Neural crest cell (in vitro differentiated cells): ENCODE results near the gene TXLNA. TPM values are rescaled to one million over a fixed set of nuclear protein-coding genes. Genes with fewer than 3 reads are reported as not detected.
A peak's percentile ranks its signal among the peaks of the same experiment; 100 is the strongest.

Experiments used
- DNase-seq: peaks from one replicate; pipeline ENCODE4 v3.0.0; 2021; ENCODE audit warnings: low read depth, mixed read lengths, low spot score
- H3K27ac Mint-ChIP-seq: one replicate; pipeline ENCODE4 v1.8.0; 2021; ENCODE audit warnings: mild to moderate bottlenecking, mixed read lengths; ENCODE audit not compliant: unreplicated experiment
- H3K27me3 Mint-ChIP-seq: 2 replicates; pipeline ENCODE4 v1.8.0; 2021; ENCODE audit warnings: low read depth, mild to moderate bottlenecking, mixed read lengths
- H3K36me3 Mint-ChIP-seq: 2 replicates; pipeline ENCODE4 v1.8.0; 2021; ENCODE audit warnings: low read depth, mild to moderate bottlenecking, mixed read lengths
- H3K4me1 Mint-ChIP-seq: 2 replicates; pipeline ENCODE4 v1.8.0; 2021; ENCODE audit warnings: mixed read lengths
- H3K4me3 Mint-ChIP-seq: one replicate; pipeline ENCODE4 v1.8.0; 2021; ENCODE audit warnings: mild to moderate bottlenecking, mixed read lengths
- H3K9me3 Mint-ChIP-seq: 2 replicates; pipeline ENCODE4 v1.8.0; 2021; ENCODE audit warnings: mixed read lengths
- total RNA-seq: library from RNA; stranded (reverse); gene quantifications from 2 replicates; pipeline ENCODE4 v1.2.1, GENCODE V29; 2021
- TF ChIP-seq, protein P1 (sequence below): fragments of 200-600 bp; sonication (generic); conservative IDR thresholded peaks from 2 replicates; pipeline ENCODE4 v1.5.0; 2021; ENCODE audit warnings: antibody characterized with exemption, mild to moderate bottlenecking

The TXLNA gene
- total RNA-seq, 1 donor from 2014 or later, result 70.7 TPM

DNA sequence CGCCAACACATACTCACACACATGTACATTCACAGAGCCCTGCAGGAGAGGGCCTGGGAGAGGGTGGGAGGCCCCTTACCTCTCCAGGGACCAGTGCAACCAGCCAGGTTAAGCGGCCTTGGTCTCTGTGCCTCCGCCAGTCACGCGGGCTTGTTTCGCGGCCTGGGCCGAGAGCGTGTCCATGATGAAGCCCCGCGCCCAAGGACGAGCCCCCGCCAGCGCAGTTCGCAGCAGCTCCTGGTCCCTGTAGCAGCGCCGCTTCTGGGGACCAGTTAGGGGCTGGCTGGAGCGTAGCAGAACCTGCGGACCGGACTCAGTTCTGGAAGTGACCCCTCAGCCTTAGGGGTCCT, 60.3 kb downstream of the TXLNA start:
- peak overlapping the region; percentile 89 for H3K4me3 Mint-ChIP-seq
- TF ChIP-seq, protein P1, sequence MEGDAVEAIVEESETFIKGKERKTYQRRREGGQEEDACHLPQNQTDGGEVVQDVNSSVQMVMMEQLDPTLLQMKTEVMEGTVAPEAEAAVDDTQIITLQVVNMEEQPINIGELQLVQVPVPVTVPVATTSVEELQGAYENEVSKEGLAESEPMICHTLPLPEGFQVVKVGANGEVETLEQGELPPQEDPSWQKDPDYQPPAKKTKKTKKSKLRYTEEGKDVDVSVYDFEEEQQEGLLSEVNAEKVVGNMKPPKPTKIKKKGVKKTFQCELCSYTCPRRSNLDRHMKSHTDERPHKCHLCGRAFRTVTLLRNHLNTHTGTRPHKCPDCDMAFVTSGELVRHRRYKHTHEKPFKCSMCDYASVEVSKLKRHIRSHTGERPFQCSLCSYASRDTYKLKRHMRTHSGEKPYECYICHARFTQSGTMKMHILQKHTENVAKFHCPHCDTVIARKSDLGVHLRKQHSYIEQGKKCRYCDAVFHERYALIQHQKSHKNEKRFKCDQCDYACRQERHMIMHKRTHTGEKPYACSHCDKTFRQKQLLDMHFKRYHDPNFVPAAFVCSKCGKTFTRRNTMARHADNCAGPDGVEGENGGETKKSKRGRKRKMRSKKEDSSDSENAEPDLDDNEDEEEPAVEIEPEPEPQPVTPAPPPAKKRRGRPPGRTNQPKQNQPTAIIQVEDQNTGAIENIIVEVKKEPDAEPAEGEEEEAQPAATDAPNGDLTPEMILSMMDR, result no peak
- DNase-seq, result no peak
- H3K9me3 Mint-ChIP-seq, result no peaks in the 10 kb centered on the region
- peaks cover 32% of the 10 kb centered on the region for H3K4me1 Mint-ChIP-seq
- no peaks in the 10 kb centered on the region for H3K36me3 Mint-ChIP-seq
- no peaks in the 10 kb centered on the region for H3K27me3 Mint-ChIP-seq
- no peak overlapping the region for H3K27ac Mint-ChIP-seq

GRCh38 chr1:32240140-32240951, 60.9 kb downstream of the TXLNA start:
- Mint-ChIP-seq H3K4me3 (peak overlapping the region; percentile 89), H3K27me3 (no peaks in the 10 kb centered on the region), H3K27ac (no peak overlapping the region), H3K4me1 (peaks cover 32% of the 10 kb centered on the region), H3K36me3 (no peaks in the 10 kb centered on the region), H3K9me3 (no peaks in the 10 kb centered on the region)
- TF ChIP-seq, protein P1, result peak; percentile 33
- peak; percentile 51 for DNase-seq

DNA sequence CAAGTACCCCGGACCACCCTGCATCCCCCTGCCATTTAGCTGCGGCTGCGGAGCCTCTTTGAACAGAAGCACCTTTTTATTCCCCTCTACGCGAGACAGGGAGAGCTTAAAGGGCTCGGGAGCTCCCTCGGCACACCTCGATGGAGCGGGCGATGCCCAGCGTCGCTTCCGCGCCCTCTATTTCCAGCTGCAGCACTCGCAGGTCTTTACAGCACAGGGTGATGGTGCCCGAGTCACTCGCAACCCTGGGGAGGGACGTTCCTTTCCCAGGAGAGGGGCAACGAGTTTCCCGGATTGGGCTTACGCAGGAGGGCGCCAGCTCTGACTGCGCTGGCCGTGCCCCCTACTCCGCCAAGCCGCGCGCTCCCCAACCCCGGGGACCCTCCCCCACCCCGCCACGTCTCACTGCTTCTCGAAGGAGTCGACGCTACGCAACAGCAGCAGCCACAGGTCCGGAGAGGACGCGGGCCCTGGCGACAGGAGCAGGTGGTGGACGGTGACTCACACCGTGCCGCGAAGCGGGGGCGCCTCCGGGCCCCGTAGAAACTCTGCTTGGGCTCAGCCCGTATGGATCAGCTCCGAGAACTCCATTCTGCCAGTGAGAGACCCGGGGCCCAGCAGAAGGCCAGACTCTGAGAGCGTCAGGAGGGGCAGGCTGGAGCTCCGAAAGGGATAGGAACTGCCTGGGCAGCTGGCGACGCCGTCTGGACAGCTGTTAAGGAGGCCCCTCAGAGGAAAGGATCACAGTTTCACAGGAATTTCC, 61.7 kb downstream of the TXLNA start:
- Mint-ChIP-seq H3K4me3 (peak overlapping the region; percentile 89), H3K36me3 (no peaks in the 10 kb centered on the region), H3K4me1 (peaks cover 32% of the 10 kb centered on the region), H3K27me3 (no peaks in the 10 kb centered on the region), H3K27ac (no peak overlapping the region), H3K9me3 (no peaks in the 10 kb centered on the region)
- peak; percentile 28 for DNase-seq
- TF ChIP-seq, protein P1, result no peak

DNA sequence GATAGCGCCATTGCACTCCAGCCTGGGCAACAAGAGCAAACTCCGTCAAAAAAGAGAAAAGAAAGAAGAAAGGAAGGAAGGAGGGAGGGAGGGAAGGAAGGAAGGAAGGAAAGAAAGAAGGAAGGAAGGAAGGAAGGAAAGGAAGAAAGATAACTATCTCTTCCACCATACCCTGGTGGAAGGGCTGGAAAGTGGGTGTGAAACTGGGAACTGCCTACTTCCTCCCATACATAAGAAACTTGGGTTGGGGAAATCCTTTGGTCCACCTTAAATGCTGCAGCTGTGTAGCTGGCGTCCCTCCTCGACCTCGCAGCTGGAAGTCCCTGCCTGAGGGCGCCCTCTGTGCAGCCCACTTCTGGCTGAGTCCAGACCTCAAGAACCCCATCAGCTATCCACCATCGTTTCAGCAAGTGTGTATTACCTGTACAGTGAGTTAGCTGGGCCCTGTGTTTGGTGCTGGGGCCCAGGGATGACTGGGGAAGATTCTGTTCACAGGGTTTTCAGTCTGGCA, 62.9 kb downstream of the TXLNA start:
- peaks cover 32% of the 10 kb centered on the region for H3K4me1 Mint-ChIP-seq
- no peak overlapping the region for H3K27ac Mint-ChIP-seq
- no peaks in the 10 kb centered on the region for H3K27me3 Mint-ChIP-seq
- peak overlapping the region; percentile 89 for H3K4me3 Mint-ChIP-seq
- TF ChIP-seq, protein P1, result no peak
- no peaks in the 10 kb centered on the region for H3K36me3 Mint-ChIP-seq
- no peak for DNase-seq
- no peaks in the 10 kb centered on the region for H3K9me3 Mint-ChIP-seq

DNA sequence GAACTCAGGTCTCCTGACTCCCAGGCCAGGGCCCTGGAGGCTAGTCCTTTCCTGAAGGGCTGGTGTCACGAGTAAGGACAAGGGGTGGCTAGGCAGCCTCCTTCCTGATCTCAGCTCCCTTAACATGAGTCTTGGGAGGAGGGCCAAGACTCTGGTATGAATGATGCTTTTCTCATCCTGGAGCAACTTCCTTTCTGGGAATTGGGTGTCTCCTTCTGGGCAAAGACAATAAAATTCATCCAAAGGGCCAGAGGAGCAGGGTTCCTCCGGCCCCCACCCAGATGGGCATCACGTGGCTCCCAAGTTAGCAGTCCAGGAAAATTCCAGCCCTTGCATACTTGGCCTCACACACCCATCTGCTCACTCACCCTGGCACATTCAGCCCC, 67.4 kb downstream of the TXLNA start, which contains the start of gene FAM167B:
Gene FAM167B, plus strand, starts transcription at position 335 of the 386 bp plus-strand sequence. CDS start 200 bp downstream, outside the sequence.
- Mint-ChIP-seq H3K27ac (peak within 1 kb of the TSS; percentile 69), H3K36me3 (no peaks in the 10 kb centered on the region), H3K4me3 (peak within 1 kb of the TSS; percentile 25), H3K27me3 (peaks cover 4% of the 10 kb centered on the region), H3K4me1 (peaks cover 29% of the 10 kb centered on the region), H3K9me3 (no peaks in the 10 kb centered on the region)
- DNase-seq, result no peak
- TF ChIP-seq, protein P1, result no peak
